ENCODE data around the gene AARS1.
"Not testable (repeated sequence)": the region's sequence is repeated elsewhere in the genome, so short reads cannot be mapped to it uniquely, and the experiment has no call there.

- TF ChIP-seq CTCF, POLR2A (IDR thresholded peaks at IDR 0.05): not testable (repeated sequence)
These were observed 84.5 kb downstream of the AARS1 start for GRCh38 chr16:70204668-70205405.

All from thyroid gland (tissue), 4 donors.